ENCODE measurements around the gene STK36.
"Not testable (repeated sequence)": the region's sequence is repeated elsewhere in the genome, so short reads cannot be mapped to it uniquely, and the experiment has no call there.

STK36 gene

DNA sequence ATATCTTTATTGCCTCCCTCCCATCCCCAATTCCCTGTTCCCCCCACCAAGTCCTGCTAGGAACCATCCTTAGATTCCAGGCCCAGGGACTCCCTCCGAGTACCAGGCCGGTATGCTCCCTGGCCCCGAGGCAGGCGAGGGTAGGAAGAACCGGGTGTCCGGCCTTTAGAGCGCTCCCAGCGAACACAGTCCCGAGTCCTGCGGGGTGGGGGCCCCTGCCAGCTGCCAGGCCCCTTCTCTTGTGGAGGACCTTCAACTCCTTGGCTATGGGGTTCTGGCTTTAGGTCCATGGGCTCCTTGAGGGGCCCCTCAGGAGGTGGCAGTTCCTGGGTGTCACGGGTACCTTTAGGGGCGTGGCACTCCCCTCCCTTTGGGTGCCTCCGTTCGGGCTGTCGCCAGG, 8.0 kb upstream of the STK36 start:
- DNase-seq (ENCODE audit: low read depth): no peak

DNA sequence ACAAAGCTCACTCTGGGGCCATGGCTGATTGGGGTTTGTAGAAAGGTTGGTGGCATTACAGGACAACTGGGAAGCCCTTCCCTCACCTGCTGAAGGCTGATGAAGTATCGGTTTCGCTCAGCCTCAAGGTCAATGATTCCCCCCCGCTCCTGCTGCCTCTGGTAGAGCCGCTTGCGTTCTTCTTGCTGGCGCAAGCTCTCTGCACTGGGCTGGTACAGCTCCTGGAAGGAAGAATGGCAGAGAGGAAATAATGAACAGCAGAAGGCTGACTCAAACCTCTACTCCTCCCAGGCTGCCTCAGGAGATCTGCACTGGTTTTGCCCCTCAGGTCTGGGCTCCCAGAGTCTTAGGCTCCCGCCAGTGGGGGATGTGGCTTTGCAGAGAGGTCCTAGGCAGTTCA, 7.2 kb upstream of the STK36 start:
- DNase-seq (ENCODE audit: low read depth): no peak

DNA sequence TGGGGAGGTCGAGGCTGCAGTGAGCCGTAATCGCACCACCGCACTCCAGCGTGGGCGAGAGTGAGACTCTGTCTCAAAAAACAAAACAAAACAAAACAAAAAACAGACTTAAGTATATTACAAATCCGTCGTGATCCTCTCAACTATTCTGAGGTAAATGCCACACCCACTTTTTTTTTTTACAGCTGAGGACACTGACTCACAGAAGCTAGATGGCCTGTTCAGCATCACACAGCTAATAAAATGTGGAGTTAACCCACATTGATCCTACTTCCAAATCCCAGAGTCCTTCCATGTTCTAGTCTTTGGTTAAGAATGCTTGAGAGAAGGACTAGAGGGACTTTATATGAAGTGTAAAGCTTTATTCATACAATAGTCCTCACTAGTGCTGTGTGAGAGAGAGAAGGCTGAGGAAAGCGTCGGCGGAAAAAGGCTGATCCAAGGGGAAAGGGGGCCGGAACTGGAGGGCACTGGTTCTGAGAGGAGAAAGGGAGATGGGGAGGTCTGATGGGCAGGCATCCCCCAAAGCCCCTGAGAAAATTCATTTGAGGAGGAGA, 711 bp upstream of the STK36 start:
- DNase-seq (ENCODE audit: low read depth): no peak

DNA sequence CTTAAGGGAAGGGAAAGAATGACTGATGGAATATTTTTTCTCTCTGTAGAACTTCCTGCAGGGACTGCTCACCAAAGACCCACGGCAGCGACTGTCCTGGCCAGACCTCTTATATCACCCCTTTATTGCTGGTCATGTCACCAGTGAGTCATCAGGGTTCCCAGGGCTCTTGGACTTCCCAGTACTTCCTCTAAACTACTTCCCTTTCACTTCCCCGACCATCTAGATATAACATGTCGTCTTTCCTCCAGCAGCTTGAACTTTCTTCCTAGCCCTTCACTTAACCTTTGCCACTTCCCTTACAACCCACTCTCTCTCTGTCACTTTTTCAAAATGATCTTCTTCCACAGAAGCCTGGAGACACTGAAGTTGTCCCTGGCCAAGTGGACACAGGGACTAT, 7.2 kb downstream of the STK36 start:
- no peak for DNase-seq (ENCODE audit: low read depth)

DNA sequence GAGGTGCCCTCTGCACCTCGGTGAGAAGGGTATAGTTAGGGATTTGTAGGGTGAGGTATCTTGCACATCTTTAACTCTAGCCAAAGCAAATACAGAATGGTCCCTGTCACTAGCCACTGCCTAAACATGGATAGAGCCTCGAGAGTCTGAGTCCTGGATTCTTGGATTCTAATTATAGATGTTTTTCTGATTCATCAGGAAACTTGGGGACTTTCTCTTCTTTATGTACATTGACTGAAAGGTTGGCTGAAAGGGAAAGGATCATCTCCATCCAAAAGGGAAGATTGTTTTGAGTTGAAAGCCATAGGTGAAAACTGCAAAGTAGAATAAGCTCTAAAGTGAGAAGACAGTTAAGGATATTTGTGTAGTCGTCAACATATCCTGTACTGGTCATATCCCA, 8.2 kb downstream of the STK36 start:
- DNase-seq (ENCODE audit: low read depth): no peak

DNA sequence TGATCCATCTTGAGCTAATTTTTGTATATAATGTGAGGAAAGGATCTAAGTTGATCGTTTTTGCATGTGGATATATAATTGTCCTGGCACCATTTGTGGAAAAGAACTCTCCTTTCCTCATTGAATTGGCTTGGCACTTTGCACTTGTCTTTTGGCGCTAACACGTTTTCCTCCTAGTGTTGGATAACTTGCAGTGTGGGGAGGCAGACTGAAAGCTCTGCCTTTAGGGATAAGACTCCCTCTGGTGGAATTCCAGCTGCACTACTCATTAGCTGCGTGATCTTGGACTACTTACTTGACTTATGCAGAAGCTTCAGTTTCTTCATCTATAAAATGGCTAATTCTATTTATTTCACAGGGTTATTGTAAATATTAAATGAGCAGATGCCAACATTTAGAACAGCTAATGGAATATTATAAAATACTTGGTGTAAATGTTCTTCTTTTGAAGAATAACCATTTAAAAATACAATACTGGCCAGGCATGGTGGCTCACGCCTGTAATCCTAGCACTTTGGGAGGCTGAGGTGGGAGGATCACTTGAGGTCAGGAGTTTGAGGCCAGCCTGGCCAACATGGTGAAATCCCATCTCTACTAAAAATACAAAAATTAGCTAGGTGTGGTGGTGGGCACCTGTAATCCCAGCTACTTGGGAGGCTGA, 15.6 kb downstream of the STK36 start:
- DNase-seq (ENCODE audit: low read depth): not testable (repeated sequence)

DNA sequence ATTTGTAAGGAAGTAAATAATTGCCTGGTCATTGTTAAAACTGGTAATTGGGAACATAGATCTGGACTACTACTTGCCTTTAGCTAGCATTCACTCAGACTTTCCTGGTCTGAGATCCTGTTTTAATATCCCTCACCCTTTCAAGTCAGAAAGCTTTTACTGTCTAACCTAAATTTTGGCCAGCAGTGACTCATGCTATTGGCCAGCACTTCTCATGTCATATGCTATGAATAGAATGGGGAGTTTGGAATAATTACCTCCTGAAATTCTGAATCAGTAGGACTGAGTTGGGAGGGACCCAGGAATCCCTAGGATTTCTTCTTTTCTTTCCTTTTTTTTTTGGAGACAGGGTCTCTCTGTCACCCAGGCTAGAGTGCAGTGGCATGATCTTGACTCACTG, 19.3 kb downstream of the STK36 start:
- no peak for DNase-seq (ENCODE audit: low read depth)

DNA sequence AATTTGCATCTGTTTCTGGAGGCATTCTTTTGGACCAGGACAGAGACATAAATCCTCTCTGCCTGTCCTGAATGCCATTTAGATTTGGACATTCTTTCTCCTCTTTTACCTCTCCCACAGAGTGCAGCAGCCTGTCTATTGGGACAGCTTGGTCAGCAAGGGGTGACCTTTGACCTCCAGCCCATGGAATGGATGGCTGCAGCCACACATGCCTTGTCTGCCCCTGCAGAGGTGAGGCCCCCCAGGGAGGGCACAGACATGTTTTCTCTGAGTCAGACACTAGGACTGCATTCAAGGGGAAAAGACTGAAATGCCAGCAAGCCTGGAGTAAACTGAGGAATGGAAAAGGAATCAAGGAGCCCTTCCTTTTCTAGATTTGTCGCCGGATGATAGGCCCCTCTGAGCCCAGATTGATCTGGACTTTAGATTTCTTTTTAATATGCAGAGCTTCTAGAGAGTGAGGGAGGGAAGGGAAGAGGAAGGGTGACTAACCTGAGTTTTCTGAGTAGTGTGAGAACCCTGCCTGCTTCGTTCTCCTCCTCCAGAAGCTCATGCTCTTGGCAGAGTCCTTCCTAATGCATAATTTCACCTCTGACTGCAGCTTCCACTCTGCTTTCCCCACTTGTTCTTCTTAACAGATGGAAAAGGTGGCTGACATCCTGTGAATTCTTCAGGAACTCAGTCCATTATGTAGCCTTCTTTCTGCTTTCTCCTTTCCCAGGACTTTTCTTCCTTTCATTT, 22.7 kb downstream of the STK36 start:
- DNase-seq (ENCODE audit: low read depth): no peak

DNA sequence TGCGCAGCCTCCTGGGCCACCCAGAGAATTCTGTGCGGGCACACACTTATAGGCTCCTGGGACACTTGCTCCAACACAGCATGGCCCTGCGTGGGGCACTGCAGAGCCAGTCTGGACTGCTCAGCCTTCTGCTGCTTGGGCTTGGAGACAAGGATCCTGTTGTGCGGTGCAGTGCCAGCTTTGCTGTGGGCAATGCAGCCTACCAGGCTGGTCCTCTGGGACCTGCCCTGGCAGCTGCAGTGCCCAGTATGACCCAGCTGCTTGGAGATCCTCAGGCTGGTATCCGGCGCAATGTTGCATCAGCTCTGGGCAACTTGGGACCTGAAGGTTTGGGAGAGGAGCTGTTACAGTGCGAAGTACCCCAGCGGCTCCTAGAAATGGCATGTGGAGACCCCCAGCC, 27.0 kb downstream of the STK36 start:
- no peak for DNase-seq (ENCODE audit: low read depth)

DNA sequence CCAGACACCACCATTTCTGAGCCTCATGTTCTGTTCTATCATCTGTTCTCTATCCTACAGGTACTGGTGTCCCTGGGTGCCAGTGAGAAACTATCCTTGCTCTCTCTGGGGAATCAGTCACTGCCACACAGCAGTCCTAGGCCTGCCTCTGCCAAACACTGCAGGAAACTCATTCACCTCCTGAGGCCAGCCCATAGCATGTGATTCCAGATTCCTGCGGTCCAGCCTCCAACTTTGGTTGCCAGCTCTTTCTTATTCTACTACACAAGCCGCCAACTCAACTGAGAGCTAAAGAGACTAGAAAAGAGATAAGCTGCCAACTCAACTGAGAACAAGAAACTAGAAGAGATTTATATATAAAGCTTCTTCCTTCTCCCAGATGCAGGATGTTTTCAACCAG, 29.9 kb downstream of the STK36 start:
- DNase-seq (ENCODE audit: low read depth): no peak

DNA sequence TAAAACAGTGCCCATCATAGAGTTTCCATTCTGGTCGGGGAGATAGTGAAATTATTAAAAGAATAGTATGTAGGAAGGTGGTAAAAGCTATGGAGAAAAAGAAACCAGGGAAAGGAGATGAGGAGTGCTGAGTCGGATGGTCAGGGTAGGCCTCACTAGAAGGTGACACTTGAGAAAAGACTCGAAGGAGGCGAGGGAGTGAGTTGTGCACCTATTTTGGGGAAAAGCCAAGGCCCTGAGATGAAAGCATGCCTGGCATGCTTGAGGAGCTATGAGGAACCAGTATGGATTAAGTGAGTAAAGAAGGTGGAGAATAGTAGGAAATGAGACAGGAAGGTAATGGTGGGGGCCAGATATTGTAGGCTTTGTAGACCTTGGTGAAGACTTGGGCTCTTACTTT, 31.5 kb downstream of the STK36 start:
- DNase-seq (ENCODE audit: low read depth): no peak

DNA sequence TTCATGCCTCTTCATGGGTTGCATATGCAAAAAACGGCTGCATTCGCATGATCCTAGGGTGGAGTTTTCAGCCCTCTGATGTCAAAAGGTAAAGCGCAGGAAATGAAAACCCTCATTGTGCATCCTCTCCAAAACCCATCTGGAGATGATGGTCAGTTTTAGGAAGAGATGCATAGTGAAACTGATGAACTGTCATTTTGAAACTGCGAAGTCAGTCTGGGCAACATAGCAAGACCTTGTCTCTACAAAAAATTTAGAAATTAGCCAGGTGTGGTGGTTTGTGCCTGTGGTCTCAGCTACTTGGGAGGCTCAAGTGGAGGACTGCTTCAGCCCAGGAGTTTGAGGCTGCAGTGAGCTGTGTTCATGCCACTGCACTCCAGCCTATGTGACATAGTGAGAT, 36.2 kb downstream of the STK36 start:
- DNase-seq (ENCODE audit: low read depth): no peak

DNA sequence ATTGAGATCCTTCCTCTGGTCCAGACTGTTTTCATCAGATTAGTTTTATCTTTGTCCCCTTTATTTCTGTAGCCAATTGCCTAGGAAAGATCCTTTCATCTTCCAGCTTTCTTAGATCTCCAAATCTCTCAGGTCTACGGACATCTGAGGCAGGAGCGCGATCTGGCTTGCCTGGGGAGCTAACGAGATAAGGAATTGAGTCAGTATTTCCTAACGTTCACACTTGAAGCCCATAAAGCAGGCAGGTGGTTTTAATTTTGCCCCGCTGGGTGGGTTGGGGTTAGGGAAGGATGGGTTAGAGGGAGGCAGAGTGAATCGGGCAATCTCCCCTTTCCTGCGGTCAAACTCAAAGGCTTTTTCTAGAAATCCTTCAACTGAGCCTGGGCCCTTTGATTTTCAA, 38.0 kb downstream of the STK36 start:
- DNase-seq (ENCODE audit: low read depth): no peak

DNA sequence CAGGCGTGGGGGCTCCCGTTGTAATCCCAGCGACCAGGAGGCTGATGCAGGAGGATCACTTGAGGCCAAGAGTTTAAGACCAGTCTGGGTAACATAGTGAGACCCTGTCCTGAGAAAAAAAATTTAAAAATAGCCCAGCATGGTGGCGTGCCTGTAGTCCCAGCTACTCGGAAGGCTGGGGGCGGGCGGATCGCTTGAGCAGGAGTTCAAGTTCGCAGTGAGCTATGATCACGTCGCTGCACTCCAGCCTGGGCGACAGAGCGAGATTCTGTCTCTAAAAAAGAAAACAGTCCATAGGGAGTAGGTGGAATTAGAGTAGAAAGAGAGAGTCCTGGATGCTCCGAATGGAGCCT, 38.4 kb downstream of the STK36 start:
- no peak for DNase-seq (ENCODE audit: low read depth)

DNA sequence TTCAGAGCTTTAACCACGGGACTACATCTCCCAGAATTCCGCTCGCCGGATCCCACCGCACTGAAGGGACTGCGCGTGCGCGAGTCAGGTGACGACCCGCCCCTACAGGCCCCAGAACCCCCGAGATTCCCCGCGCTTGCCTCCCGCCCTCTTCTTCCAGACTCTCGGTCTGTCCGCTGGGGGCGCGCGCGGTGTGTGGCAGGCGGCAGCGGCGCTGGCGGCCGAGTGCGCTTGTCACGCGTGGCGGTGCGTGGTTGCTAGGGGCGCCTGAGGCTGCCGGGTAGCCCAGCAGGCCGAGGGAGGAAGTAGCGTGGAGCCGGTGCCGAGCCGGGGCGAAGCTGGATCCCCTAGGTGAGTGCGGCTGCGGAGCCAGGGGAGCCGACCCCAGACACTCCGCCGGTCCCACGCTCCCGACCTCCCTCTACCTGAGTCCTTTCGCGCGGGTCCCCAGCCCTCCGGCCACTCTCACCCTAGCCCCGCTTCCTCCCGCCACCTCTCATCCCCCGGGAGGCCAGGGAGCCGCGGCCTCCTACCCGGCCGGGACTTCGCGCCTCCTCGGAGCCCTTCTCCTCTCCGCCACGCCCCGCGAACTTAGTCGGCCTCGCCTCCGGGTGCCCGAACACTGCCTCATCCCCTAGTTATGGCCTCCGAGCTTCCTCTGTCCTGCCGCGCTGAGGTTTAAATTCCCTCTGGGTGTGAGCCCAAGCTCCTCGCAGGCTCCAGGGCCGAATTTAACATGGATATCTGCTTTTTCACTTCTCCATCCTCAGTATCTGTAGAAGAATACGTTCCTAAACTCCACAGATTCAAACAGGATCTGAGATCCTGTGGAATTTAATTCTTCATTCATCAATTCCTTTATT, 39.0 kb downstream of the STK36 start, which contains the start of gene TTLL4:
TSS of gene TTLL4 (plus strand) at position 149 of the 863 bp plus-strand sequence. CDS start 26,842 bp downstream, outside the sequence.
- peak; percentile 97 for DNase-seq (ENCODE audit: low read depth)

DNA sequence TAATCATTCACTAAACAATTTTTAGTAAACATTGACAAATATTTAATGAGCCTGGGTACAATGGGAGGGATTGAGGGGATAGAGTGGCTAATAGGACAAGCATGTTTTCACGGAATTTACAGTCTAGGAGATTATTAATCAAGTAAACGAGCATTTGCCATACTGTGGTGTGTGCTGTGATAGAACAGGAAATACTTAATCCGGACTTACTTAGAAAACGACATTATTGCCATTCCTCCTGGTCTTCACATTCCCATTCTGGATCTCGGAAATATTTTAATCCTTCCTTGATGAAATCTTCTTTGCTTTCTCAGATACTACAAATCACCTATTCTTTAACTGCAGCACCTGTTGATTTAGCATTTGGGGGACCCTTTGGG, 39.7 kb downstream of the STK36 start:
- DNase-seq (ENCODE audit: low read depth): no peak

DNA sequence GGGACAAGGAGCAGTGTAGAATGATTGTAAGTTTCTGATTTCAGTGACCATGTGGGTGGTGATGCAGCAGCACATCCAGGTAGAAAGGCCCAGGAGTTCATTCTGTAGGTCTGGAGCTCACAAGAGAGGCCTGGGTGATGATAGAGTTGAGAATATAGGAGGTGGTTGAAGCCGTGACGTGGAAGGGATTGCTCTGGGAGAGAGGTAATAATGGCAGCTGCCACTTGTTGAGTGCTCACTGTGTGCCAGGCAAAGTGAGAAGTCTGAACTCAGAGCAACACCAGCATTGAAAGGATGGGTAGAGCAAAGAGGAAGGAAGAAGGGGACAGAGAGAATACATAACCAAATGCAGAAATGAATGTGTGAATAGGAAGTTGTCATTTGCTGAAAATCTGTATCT, 42.0 kb downstream of the STK36 start:
- DNase-seq (ENCODE audit: low read depth): no peak

DNA sequence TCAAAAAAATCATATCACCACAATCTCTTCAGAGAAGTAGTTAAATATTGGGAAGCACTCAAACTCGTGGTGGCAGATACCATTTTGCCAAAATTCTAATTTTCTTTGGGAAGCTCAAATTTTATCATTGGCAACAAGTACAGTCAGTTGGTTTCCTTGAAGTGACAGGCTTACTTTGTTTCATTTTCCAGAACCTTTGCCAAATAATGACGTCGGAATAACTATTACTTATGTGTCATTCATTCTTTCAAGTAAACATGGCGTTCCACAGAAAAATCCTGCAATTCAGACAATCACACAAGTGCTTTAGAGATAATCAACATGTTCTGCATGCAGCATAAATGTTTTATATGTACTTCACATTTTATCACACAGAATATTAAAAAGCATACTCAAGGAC, 44.2 kb downstream of the STK36 start:
- no peak for DNase-seq (ENCODE audit: low read depth)

DNA sequence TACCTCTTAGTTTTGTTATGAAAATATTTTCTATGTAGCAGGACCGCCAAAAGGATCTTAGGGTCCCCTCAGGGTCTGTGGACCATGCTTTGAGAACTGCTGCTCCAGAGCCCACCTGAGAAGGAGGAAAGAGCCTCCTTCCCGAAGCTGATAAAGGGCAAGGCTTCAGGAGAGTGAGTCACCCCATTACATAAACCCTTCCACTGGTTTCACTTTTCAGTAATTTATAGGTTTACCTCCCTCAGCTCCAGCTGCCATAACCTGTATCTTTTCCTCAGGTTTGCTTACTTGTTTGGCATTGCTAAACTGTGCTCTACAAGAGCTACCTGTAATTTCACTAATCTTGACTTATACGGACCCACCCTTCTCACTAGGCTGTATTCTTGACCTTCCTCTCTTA, 45.4 kb downstream of the STK36 start:
- DNase-seq (ENCODE audit: low read depth): no peak

DNA sequence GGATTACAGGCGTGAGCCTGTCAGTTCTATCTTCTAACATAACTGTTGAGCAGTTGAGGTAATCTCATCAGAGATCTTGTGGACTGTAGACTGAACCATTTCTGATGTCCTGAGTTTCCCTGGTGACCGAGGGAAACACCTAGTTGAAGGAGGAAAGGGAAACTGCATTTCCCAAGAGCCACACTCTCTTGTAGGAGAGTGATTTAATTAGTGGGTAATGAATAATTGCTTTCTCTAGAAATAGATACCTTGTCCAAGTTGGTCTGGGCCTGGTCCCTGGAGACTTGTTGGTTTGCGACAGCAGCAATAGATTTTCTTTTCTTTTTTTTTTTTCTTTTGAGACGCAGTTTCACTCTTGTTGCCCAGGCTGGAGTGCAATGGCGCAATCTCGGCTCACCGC, 46.2 kb downstream of the STK36 start:
- no peak for DNase-seq (ENCODE audit: low read depth)

DNA sequence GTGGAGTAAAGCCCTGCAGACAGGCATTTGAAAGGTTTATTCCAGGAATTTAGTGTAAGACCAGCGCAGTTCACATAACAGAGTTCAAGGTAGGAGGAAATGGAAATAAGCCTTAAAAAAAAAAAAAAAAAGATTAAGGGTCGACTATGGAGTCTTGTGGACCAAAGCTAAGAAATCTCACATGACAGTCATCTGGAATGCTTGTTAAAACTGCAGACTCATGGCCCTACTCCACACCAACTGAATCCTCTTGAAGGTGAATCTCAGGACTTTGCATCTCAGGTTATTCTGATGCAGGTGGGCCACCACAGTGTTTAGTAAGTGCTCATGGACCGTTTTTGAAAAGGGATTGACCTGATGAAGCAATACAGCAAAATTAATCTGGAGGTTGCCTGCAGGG, 47.6 kb downstream of the STK36 start:
- no peak for DNase-seq (ENCODE audit: low read depth)
